Stimulated activated CD4-positive, alpha-beta T cell treated with anti-CD3 and anti-CD28 coated beads, TNF-alpha, amount 100 ng/mL, for 24 hours (primary cell): ENCODE measurements around the gene SMARCAD1.
A peak's percentile ranks its signal among the peaks of the same experiment; 100 is the strongest.

Source experiments
- DNase-seq, 3 experiments: peaks; one replicate each; pipeline ENCODE4 v3.0.0-alpha.2; 2020; ENCODE audit warnings: low read depth in 3 of 3

SMARCAD1 gene, protein sequence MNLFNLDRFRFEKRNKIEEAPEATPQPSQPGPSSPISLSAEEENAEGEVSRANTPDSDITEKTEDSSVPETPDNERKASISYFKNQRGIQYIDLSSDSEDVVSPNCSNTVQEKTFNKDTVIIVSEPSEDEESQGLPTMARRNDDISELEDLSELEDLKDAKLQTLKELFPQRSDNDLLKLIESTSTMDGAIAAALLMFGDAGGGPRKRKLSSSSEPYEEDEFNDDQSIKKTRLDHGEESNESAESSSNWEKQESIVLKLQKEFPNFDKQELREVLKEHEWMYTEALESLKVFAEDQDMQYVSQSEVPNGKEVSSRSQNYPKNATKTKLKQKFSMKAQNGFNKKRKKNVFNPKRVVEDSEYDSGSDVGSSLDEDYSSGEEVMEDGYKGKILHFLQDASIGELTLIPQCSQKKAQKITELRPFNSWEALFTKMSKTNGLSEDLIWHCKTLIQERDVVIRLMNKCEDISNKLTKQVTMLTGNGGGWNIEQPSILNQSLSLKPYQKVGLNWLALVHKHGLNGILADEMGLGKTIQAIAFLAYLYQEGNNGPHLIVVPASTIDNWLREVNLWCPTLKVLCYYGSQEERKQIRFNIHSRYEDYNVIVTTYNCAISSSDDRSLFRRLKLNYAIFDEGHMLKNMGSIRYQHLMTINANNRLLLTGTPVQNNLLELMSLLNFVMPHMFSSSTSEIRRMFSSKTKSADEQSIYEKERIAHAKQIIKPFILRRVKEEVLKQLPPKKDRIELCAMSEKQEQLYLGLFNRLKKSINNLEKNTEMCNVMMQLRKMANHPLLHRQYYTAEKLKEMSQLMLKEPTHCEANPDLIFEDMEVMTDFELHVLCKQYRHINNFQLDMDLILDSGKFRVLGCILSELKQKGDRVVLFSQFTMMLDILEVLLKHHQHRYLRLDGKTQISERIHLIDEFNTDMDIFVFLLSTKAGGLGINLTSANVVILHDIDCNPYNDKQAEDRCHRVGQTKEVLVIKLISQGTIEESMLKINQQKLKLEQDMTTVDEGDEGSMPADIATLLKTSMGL

DNA sequence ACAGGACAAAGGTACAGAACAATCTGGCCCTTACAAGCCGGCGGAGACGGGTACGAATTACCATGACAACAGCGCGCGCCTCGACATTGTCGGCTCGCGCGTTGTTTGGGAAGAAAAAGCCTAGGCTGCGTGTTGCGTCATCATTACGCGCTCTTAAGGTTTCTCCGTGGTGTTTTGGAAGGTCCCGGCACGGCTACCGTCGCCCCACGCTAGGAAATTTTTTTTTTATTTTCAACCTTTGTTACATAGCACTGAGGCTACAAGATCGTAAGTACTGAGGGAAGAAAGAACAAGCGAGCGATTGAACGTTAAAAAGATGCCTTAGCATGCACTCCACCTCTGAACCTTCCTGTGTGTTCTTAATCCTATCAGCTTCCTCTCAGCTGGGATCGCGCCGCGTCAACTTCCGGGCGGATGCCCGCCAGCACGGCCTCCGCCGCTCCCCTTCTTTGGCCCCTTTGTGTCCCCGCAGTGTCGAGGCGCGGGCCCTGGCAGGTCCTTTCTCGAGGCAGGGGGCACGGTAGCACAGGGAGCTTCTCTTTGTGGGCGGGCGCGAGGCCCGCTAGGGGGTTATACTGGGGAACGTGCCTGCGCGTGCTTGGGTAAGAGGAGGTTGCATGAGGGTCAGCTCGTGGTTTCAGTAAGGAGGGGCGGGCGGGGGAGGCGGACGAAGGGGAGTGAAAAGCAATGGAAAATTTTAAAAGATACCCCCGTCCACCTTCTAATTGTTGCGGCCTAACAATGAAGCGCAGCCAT is at the start of gene SMARCAD1:
Gene SMARCAD1 (plus strand): TSS at position 397 of the 756 bp plus-strand sequence. CDS start 530 bp downstream, outside the sequence.
- peak; percentile 78 to 86 (median 83) for DNase-seq

DNA sequence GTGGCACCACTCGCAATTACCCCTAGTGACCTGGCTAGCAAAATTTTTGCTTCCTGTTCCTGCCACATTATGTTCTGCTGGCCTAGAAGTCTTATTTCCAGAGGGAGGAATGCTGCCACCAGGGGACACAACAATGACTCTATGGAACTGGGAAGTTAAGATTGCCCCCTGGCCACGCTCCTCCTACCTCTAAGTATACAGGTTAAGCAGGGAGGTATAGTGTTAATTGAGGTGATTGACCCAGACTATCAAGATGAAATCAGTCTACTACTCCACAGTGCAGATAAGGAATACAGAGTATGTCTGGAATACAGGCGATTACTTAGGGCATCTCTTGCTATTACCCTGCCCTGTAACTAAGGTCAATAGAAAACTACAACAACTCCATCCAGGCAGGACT is 48.8 kb upstream of the SMARCAD1 start:
- DNase-seq, result no peak

DNA sequence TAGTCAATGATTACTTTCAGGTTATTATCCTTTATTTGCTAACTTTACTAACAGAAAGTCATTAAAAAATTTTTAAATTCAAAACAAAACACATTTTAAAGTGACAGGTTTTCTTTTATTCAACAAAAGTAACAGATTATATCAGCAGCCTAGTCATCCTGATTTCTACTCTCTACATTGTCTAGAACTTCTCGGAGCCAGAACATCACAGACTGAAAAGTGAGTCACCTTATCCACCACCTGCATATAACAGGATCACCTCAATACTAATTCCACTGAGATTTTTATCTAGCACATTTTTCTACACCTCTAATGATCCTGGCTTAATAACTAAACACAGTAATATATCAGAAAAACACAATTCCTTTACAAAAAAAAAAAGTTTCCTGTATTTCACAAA is 47.9 kb upstream of the SMARCAD1 start:
- no peak for DNase-seq

DNA sequence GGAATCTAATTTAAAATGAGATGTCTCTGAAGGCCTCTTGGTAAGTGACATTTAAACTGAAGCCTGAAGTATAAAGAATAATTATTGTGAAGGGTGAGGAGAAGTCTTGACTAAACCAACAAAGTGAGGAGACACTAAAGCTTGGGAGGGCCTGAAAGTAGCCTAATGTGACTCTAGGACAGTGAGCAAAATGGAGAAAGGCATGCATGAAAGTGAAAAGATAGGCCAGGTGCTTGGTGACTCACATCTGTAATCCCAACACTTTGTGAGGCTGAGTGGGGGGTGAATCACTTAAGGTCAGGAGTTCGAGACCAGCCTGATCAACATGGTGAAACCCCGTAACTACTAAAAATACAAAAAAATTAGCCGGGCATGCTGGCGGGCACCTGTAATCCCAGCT is 46.9 kb upstream of the SMARCAD1 start:
- DNase-seq, result no peak

DNA sequence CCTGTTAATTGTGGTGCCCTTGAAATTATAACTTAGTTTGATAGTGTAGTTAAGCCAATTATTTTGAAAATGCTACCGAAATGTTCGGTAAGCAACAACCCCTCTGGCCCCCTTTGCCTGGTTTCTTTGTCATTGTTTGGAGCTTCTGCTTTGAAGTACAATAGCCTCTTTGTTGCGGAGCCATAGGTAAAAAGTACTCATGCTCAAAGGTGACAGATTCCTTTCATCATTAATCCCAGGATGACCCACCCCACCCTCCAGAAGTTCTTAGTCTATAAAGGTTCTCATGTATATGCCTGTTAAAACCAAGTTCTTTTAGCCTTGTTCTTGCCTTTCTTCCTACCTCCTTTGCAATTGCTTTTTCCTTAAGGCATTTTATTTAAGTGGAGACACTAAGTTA is 42.4 kb upstream of the SMARCAD1 start:
- no peak for DNase-seq

DNA sequence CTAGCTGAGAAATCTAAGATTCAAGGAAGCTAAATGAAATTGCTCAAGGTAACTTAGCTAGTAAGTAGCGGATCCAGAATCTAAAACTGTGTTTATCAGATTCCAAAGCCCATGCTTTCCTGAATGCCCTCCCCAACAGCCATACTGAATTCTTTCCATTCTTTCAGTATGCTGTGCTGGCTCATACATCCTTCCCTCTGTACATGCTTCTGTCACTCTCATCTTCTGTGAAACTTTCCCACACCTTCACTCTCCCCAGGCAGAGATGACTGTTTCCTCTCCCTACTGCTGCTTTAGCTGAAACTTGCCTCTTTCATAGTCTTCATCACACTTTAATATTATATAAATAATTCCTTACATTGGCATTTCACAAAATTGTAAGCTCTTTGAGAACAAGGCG is 39.3 kb upstream of the SMARCAD1 start:
- DNase-seq, result no peak

DNA sequence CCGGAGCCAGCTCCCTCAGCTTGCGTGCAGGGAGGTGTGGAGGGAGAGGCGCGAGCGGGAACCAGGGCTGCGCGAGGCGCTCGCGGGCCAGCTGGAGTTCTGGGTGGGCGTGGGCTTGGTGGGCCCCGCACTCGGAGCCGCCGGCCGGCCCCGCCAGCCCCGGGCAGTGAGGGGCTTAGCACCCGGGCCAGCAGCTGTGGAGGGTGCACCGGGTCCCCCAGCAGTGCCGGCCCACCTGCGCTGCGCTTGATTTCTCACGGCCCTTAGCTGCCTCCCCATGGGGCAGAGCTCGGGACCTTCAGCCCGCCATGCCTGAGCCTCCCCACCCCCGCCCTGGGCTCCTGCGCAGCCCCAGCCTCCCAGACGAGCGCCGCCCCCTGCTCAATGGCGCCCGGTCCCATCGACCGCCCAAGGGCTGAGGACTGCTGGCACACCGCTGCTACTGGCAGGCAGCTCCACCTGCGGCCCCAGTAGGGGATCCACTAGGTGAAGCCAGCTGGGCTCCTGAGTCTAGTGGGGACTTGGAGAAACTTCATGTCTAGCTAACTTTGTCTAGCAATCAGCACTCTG is 37.8 kb upstream of the SMARCAD1 start:
- no peak for DNase-seq

DNA sequence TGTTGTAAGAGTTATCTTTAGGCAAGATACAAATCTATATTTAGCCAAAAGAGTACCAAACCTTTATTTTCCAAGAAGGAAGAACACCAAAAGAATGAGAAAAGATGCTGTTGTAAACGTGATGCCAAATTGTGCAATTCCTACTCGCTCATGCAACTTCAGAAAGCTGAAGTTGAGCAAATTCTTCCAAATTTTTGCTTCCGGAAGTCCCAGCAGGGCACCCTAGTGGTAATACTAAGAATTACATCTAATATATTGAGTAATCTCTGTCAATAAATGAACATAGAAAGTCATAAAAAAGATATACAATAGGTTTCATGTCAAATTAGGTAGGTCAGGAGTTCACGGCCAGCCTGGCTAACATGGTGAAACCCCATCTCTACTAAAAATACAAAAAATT is 36.0 kb upstream of the SMARCAD1 start:
- DNase-seq, result no peak

DNA sequence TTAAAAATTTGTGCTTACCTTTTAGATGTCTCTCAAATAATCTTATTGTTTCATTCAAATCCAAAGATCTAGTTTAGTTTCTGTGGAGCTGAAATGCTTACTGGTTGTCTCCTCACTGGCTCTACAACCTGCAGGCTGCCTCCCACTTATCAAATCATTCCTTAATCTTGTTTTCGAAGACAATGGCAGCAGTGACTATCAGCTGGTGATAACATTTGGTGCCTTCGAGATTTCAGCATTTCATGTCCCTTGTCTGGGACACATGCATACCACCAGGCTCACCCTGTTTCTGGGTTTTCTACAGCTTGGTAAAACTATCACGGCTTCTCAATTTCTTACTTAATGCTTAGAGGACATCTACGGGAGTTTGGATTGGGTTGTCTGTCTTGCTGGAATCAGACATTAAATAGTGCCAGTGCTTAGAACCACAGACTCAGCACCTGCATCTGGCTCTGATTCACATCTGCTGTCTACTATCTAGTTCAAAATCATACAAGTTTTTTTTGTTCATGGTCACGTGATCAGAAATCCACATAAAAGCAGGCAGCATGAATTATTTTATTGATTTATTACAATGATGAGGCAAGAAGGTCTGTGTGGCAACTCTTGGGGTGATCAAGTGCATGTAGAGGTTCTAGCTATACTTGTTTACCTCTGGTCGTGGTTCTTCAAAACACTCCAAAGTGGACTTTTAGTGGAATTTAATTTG is 32.0 kb upstream of the SMARCAD1 start:
- no peak for DNase-seq

DNA sequence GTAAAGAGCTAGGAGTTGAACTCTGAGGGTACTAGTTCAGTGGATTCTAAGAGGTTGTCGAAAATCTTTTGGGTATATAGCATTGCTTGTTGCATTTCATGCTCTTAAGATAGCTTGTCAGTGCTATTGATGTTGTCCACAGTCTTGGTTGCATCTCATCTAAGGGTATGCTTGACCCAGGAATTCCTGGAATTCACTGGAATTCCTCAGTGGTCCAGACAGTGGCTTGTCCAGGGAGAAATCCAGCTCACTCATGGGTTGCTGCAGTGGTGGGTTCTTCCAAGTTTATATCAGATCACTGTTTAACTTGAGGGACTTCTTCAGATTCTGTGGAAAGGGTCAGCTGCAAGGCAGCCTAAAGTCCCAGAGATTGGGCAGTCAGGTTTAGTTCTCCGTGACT is 29.8 kb upstream of the SMARCAD1 start:
- no peak for DNase-seq

DNA sequence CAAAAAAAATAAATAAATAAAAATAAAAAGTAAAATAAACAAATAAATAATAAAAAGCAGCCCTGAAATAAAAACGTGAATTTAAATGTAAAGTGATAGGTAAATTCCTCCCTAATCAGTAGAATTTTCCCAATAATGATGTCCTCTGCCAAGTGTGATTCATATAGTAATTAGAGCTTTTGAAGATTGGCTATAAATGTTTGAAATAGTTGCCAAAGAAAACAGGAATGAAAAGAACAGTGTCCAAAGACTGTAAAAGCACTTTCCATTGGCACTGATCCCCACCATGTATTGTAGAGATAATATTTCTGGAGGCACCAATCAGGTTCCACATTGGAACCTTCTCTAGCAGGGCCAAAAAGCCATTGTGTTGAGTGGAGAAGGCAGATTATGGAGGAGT is 25.9 kb upstream of the SMARCAD1 start:
- no peak for DNase-seq

DNA sequence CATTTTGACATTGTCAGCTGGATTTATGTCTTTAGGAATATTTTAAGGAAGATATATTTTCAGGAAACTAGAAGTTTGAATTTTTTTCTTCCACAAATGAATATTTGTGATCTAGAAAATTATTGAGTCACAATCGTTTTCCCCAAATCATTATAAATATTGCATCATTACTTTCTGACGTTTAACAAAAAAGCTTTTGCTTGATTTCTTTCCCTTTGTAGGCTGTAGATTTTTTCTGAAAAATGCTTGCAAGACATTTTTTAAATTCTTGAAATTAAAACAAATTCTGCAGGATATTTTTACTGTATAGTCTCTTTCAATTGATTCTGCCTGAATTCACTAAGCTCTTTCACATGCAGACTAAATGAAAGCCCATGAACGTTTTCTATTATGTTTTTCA is 4.9 kb upstream of the SMARCAD1 start:
- DNase-seq, result no peak

DNA sequence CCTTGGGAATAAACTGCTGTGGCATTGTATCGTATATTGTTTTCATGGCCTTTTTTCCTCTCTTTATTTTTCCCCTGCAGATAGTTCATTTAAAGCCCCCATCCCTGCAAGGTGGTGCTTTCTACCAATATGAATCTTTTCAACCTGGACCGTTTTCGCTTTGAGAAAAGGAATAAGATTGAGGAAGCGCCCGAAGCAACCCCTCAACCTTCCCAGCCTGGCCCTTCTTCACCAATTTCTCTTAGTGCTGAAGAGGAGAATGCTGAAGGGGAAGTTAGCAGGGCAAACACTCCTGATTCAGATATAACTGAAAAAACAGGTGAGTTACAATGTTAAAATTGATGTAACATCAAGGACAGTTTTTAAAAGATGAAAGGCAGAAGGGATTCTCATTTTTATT is 601 bp downstream of the SMARCAD1 start:
- no peak for DNase-seq

DNA sequence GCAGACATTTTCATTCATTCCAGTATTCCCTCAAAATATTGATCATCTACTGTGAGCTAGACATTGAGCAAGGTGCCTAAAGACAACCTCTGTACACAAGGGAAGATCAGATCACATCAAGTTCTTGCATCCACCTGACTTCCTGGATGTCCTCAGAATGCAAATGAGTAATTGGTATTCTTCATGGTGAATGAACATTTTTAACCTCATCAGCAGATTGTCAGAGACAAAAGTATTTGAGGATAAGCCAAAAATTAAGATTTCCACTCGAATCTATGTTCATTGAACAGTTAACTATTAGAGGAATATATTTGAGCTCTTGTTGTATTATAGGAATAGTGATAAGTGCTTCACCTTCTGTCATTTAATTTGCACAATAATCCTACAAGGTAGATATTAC is 1.3 kb downstream of the SMARCAD1 start:
- no peak for DNase-seq

DNA sequence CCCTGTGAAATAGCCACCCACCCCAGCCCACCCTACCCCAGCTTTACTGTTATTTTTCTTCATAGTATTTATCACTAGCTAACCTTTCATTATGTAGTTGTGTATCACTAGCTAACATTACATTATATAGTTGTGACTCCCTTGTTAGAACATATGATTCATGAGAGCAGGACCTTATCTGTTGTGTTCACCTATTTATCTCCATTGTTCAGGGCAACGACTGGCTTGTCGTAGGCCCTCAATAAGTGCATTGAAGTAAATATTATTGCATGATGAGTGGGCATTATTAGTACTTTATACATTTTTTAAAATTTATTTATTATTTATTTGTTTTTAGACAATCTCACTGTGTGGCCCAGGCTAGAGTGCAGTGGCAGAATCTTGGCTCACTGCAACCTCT is 4.2 kb downstream of the SMARCAD1 start:
- no peak for DNase-seq

DNA sequence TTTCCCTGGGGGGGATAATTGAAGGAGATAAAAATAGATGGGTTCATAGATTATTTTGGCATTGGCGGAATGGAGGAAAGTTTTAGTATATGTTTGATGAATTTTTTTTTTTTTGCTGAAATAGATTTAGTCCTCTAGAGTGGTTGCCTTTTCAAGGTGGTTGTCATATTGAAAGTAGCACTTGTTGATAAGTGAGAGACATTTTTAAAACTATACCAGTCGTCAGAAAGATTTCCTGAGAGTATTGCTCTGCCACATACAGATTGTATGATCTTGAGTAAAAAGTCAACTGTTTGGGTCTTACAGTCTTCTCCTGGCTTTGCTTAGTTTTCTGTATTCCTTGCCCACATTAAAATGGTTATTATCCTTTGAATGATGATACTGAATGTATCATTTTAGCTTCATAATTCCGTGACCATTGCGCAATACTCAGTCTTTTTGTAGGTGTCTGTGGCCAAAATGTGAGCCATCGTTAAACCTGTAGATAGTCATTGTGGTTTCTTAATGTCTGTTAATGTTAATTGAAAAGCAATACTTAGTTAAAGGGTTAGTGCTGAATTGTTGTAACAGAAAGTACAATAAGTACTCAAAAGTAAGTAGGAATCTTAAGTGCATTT is 7.1 kb downstream of the SMARCAD1 start:
- DNase-seq, result no peak

DNA sequence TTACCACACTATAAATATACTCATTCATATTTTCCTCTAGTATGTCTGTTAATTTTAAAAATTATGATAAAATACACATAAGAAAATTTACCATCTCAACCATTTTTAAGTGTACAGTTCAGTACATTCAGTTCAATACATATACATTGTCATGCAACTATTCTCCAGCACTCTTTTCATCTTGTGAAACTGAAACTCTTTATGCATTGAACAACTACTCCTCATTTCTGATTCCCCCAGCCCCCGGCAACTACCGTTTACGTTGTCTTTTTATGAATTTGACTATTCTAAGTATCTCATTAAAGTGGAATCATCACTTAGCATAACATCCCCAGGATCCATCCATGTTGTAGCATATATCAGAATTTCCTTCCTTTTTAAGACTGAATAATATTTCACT is 8.7 kb downstream of the SMARCAD1 start:
- no peak for DNase-seq

DNA sequence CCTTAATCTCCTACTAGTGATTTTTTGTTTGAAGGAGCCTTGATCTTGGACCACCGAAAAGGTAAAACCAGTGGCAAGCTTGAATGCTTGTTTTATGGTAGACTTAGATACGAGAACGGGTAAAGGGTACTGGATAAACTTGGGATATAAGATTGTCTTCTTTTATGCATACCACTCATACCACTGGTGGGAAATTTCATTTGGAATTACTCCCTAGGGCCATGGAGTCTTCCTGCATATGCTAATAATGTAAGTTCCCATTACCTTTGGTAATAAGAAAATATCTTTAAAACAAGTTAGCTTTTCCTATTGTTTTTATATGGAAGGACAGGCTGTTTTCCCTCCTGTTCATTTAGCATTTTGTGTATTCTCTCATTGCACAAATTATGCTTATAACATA is 11.7 kb downstream of the SMARCAD1 start:
- no peak for DNase-seq

DNA sequence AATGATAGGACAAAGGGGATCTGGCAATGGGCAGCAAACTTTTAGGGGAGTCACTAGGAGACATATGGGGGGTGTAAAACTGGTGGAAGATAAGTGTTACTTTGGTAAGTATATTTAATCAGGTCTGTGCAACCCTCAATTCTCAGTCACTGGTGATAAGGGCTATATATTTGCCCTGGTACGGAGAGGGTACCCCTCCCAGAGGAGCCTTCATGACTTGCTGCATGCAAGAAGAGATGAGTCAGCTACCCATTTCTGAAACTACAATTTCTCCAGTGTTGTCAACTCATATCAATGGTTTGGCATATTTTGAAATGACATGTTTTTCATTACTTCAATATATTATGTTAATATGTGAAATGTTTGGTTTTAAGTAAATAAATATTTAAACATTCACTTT is 14.3 kb downstream of the SMARCAD1 start:
- no peak for DNase-seq

DNA sequence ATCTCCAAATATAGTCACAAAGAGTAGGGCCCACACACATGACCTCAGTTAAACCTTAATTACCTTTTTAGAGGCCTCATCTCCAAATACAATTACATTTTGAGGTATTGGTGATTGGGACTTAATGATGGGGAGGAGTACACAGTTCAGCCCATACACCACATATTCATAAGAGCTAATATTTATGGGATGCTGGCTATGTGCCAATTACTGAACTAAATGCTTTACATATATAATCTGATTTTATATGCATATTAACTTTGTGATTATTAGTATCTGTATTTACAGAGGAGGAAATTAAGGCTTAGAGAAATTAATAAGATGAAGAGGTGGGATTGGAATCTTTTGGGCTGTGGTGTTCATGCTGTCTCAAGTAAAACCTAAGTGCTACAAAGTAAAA is 17.8 kb downstream of the SMARCAD1 start:
- DNase-seq, result no peak

DNA sequence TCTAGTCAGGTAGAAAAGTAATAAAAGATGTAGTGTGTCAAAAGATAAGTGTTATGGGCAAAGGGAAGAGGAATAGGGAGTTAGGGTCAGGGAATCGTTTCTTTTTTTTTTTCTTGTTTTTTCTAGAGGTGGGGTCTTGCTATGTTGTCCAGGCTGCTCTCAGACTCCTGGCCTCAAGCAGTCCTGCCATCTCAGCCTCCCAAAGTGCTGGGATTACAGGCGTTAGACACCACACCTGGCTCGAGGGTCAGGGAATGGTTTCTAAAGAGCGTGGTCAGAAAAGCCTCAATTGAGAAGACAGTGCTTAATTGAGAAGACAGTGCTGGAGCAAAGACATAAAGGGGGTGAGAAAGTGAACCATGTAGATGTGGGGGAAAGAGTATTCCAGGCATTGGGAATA is 19.1 kb downstream of the SMARCAD1 start:
- no peak for DNase-seq
